MCF 10A (cell line): Measurements from ENCODE around the gene OR2M5. TPM values are rescaled to one million over a fixed set of nuclear protein-coding genes. Genes with fewer than 3 reads are reported as not detected.

ENCODE experiments used
- BruUV-seq: library from RNA; stranded (reverse); fragments of 400-500 nt; replicated peaks from 2 replicates; lab custom pipeline; 2021; lab: Mats Ljungman, UMichigan
- CTCF ChIA-PET: fragments of 300-600 bp; sonication (Branson Sonifier 250); formaldehyde crosslinking; extraction: SDS; loops from one replicate; lab custom pipeline; 2021; ENCODE audit warnings: antibody characterized with exemption, inconsistent platforms; lab: Yijun Ruan, JAX
- POLR2A ChIA-PET: fragments of 300-600, 350-650 bp; sonication (Branson Sonifier 250); formaldehyde crosslinking; extraction: SDS; loops from one replicate; lab custom pipeline; 2020; ENCODE audit warnings: antibody characterized with exemption, inconsistent platforms; lab: Yijun Ruan, JAX
- DNase-seq: peaks from one replicate; pipeline ENCODE4 v3.0.0-alpha.2; 2018; ENCODE audit not compliant: unreplicated experiment
- H3K27ac Mint-ChIP-seq: one replicate; pipeline ENCODE4 v1.8.0; 2022; ENCODE audit warnings: mild to moderate bottlenecking, low read depth, mixed read lengths; ENCODE audit not compliant: unreplicated experiment
- H3K27me3 Mint-ChIP-seq: one replicate; pipeline ENCODE4 v1.8.0; 2022; ENCODE audit warnings: mixed read lengths; ENCODE audit not compliant: insufficient read depth, unreplicated experiment
- H3K36me3 Mint-ChIP-seq: one replicate; pipeline ENCODE4 v1.8.0; 2022; ENCODE audit warnings: mild to moderate bottlenecking, moderate library complexity, mixed read lengths; ENCODE audit not compliant: insufficient read depth, unreplicated experiment
- H3K4me1 Mint-ChIP-seq: one replicate; pipeline ENCODE4 v1.8.0; 2022; ENCODE audit warnings: mixed read lengths; ENCODE audit not compliant: insufficient read depth, unreplicated experiment
- H3K4me3 Mint-ChIP-seq: one replicate; pipeline ENCODE4 v1.8.0; 2022; ENCODE audit warnings: mild to moderate bottlenecking, moderate library complexity, mixed read lengths; ENCODE audit not compliant: unreplicated experiment
- H3K9me3 Mint-ChIP-seq: one replicate; pipeline ENCODE4 v1.8.0; 2022; ENCODE audit warnings: mixed read lengths; ENCODE audit not compliant: unreplicated experiment
- CTCF ChIP-seq: fragments of 200-600 bp; IDR thresholded peaks from one replicate; pipeline ENCODE4 v1.8.0; 2022; ENCODE audit warnings: antibody characterized with exemption, mild to moderate bottlenecking; ENCODE audit not compliant: unreplicated experiment
- intact Hi-C: fragments of 100-400 bp; cut with micrococcal nuclease; formaldehyde crosslinking; loops from 2 replicates; pipeline ENCODE4 v1.14.1; 2022
- total RNA-seq: library from RNA; stranded (reverse); gene quantifications from 2 replicates; pipeline ENCODE4 v1.2.3, GENCODE V29; 2022

Gene OR2M5
- total RNA-seq, 1 experiment from 2014 or later, result not detected

GRCh38 chr1:248187363-248187762 is 42.4 kb downstream of the OR2M5 start:
- no peak for TF ChIP-seq CTCF
- intact Hi-C loops, result no loop called here
- Mint-ChIP-seq H3K9me3 (peaks cover 8% of the 10 kb centered on the region), H3K36me3 (no peaks in the 10 kb centered on the region), H3K4me3 (no peak overlapping the region), H3K27ac (no peak overlapping the region), H3K4me1 (peaks cover 6% of the 10 kb centered on the region), H3K27me3 (no peaks in the 10 kb centered on the region)
- ChIA-PET CTCF (no interaction called here), POLR2A (no interaction called here)
- BruUV-seq, result no TSS peak
- no peak for DNase-seq

GRCh38 chr1:248189026-248189425 is 44.1 kb downstream of the OR2M5 start:
- Mint-ChIP-seq H3K27ac (no peak overlapping the region), H3K4me3 (no peak overlapping the region), H3K9me3 (peaks cover 10% of the 10 kb centered on the region), H3K36me3 (no peaks in the 10 kb centered on the region), H3K27me3 (no peaks in the 10 kb centered on the region), H3K4me1 (peaks cover 3% of the 10 kb centered on the region)
- no peak for TF ChIP-seq CTCF
- BruUV-seq, result no TSS peak
- intact Hi-C loops, result no loop called here
- POLR2A ChIA-PET, result no interaction called here
- CTCF ChIA-PET, result no interaction called here
- no peak for DNase-seq

- H3K27ac Mint-ChIP-seq, result no peak overlapping the region
- H3K9me3 Mint-ChIP-seq, result peaks cover 20% of the 10 kb centered on the region
- ChIA-PET POLR2A (interaction anchor here (0.5 kb wide), 1 partner anchor 502 kb away, joined by 4 read pairs; no protein-coding TSS in a partner anchor), CTCF (no interaction called here)
- no peak overlapping the region for H3K4me3 Mint-ChIP-seq
- no peak for DNase-seq
- no peaks in the 10 kb centered on the region for H3K27me3 Mint-ChIP-seq
- BruUV-seq, result no TSS peak
- intact Hi-C loops, result no loop called here
- peaks cover 9% of the 10 kb centered on the region for H3K4me1 Mint-ChIP-seq
- H3K36me3 Mint-ChIP-seq, result no peaks in the 10 kb centered on the region
- no peak for TF ChIP-seq CTCF
These were observed 49.2 kb downstream of the OR2M5 start for GRCh38 chr1:248194117-248194516.

Other genes with a start within 250 kb of the OR2M5 start
- gene OR2W3, start 249.6 kb upstream of the OR2M5 start, total RNA-seq, result not detected in 2 replicates
- not detected in 2 replicates for gene OR2T8, start 224.9 kb upstream of the OR2M5 start, total RNA-seq
- gene OR2AJ1, start 220.3 kb upstream of the OR2M5 start, total RNA-seq, result not detected in 2 replicates
- not detected in 2 replicates for gene OR2L8, start 196.3 kb upstream of the OR2M5 start, total RNA-seq
- gene OR2AK2, start 179.9 kb upstream of the OR2M5 start, total RNA-seq, result not detected in 2 replicates
- gene OR2L5, start 131.5 kb upstream of the OR2M5 start, total RNA-seq, result not detected in 2 replicates
- gene OR2L2, start 115.1 kb upstream of the OR2M5 start, total RNA-seq, result 0.19 and 0.34 TPM in 2 replicates
- gene OR2L3, start 98.3 kb upstream of the OR2M5 start, total RNA-seq, result not detected in 2 replicates
- not detected in 2 replicates for gene OR2L13, start 50.0 kb upstream of the OR2M5 start, total RNA-seq
- gene OR2M2, start 29.7 kb downstream of the OR2M5 start, total RNA-seq, result not detected in 2 replicates
- not detected in 2 replicates for gene OR2M3, start 52.1 kb downstream of the OR2M5 start, total RNA-seq
- not detected in 2 replicates for gene OR2M4, start 86.3 kb downstream of the OR2M5 start, total RNA-seq
- gene OR2T33, start 132.8 kb downstream of the OR2M5 start, total RNA-seq, result not detected in 2 replicates
- gene OR2T12, start 158.3 kb downstream of the OR2M5 start, total RNA-seq, result not detected in 2 replicates
- gene OR2M7, start 179.4 kb downstream of the OR2M5 start, total RNA-seq, result not detected in 2 replicates
- gene OR14C36, start 203.6 kb downstream of the OR2M5 start, total RNA-seq, result not detected in 2 replicates
- gene OR2T4, start 216.5 kb downstream of the OR2M5 start, total RNA-seq, result not detected in 2 replicates
- not detected in 2 replicates for gene OR2T6, start 230.6 kb downstream of the OR2M5 start, total RNA-seq